ENCODE results near the gene PPIF. TPM values are rescaled to one million over a fixed set of nuclear protein-coding genes. Genes with fewer than 3 reads are reported as not detected.

Gene PPIF
- total RNA-seq, 1 donor from 2014 or later = 18.6 TPM

- DNase-seq (ENCODE audit: low read depth, low spot score) = no peak
Measured at GRCh38 chr10:79367426-79368189, 20.3 kb downstream of the PPIF start.

GRCh38 chr10:79372871-79373270 is 25.6 kb downstream of the PPIF start:
- DNase-seq (ENCODE audit: low read depth, low spot score) = no peak

GRCh38 chr10:79374312-79375191 is 27.3 kb downstream of the PPIF start:
- no peak for DNase-seq (ENCODE audit: low read depth, low spot score)

GRCh38 chr10:79375321-79376077 is 28.2 kb downstream of the PPIF start:
- DNase-seq (ENCODE audit: low read depth, low spot score) = no peak

- no peak for DNase-seq (ENCODE audit: low read depth, low spot score)
Measured at GRCh38 chr10:79376078-79376628, 28.9 kb downstream of the PPIF start.

GRCh38 chr10:79376751-79377556 is 29.7 kb downstream of the PPIF start:
- DNase-seq (ENCODE audit: low read depth, low spot score) = no peak

- DNase-seq (ENCODE audit: low read depth, low spot score) = no peak
Measured at GRCh38 chr10:79377557-79378382, 30.5 kb downstream of the PPIF start.

GRCh38 chr10:79378383-79378646 is 31.0 kb downstream of the PPIF start:
- no peak for DNase-seq (ENCODE audit: low read depth, low spot score)

GRCh38 chr10:79378647-79379511 is 31.6 kb downstream of the PPIF start:
- DNase-seq (ENCODE audit: low read depth, low spot score) = no peak

- no peak for DNase-seq (ENCODE audit: low read depth, low spot score)
Measured at GRCh38 chr10:79379512-79380124, 32.3 kb downstream of the PPIF start.

- no peak for DNase-seq (ENCODE audit: low read depth, low spot score)
Measured at GRCh38 chr10:79380125-79380945, 33.1 kb downstream of the PPIF start.

GRCh38 chr10:79380946-79381721 is 33.9 kb downstream of the PPIF start:
- DNase-seq (ENCODE audit: low read depth, low spot score) = no peak

GRCh38 chr10:79381804-79382221 is 34.5 kb downstream of the PPIF start:
- no peak for DNase-seq (ENCODE audit: low read depth, low spot score)

GRCh38 chr10:79382491-79382941 is 35.2 kb downstream of the PPIF start:
- DNase-seq (ENCODE audit: low read depth, low spot score) = no peak

GRCh38 chr10:79383974-79384606 is 36.8 kb downstream of the PPIF start:
- no peak for DNase-seq (ENCODE audit: low read depth, low spot score)

GRCh38 chr10:79384773-79385391 is 37.6 kb downstream of the PPIF start:
- no peak for DNase-seq (ENCODE audit: low read depth, low spot score)

Data from pulmonary artery endothelial cell (primary cell).